Right renal cortex interstitium (tissue), 3 donors: ENCODE results near the gene KCNN1. TPM values are rescaled to one million over a fixed set of nuclear protein-coding genes. Genes with fewer than 3 reads are reported as not detected.
A peak's percentile ranks its signal among the peaks of the same experiment; 100 is the strongest.
"Not testable (repeated sequence)": the region's sequence is repeated elsewhere in the genome, so short reads cannot be mapped to it uniquely, and the experiment has no call there.

Source experiments
- DNase-seq, 3 donors: peaks; one replicate each; pipeline ENCODE4 v3.0.0-alpha.2; 2013; ENCODE audit warnings: low read depth in 3 of 3, low spot score in 2 of 3
- polyA plus RNA-seq, 3 donors: library from polyadenylated mRNA; unstranded; fragments of 120-200 nt; gene quantifications; one replicate each; pipeline ENCODE4 v1.2.1, GENCODE V29; 2013; ENCODE audit not compliant: insufficient read length in 3 of 3

The KCNN1 gene
- 1 to 10 TPM; 3.9 to 6.2 (median 4.2) TPM for polyA plus RNA-seq

- DNase-seq: no peak
Observed at GRCh38 chr19:17966550-17967256, at the start of gene KCNN1. Gene KCNN1 (plus strand): TSS chr19:17967107. CDS start chr19:17973889, 6,782 bp downstream.

- not testable (repeated sequence) for DNase-seq
Observed at GRCh38 chr19:17918151-17918550, 48.8 kb upstream of the KCNN1 start.

- DNase-seq: not testable (repeated sequence)
Observed at GRCh38 chr19:17919122-17919521, 47.8 kb upstream of the KCNN1 start.

GRCh38 chr19:17920527-17920926 lies 46.4 kb upstream of the KCNN1 start:
- DNase-seq: no peak

GRCh38 chr19:17922138-17922537 lies 44.8 kb upstream of the KCNN1 start:
- DNase-seq: no peak

- DNase-seq: no peak
Observed at GRCh38 chr19:17926044-17926443, 40.9 kb upstream of the KCNN1 start.

GRCh38 chr19:17929056-17929455 lies 37.9 kb upstream of the KCNN1 start:
- DNase-seq: no peak

- DNase-seq: no peak
Observed at GRCh38 chr19:17931532-17932191, 35.2 kb upstream of the KCNN1 start.

- peak in 2 of 3 donors; percentile 85 to 88 for DNase-seq
Observed at GRCh38 chr19:17932485-17933338, 34.2 kb upstream of the KCNN1 start, which contains the start of gene CCDC124. Gene CCDC124 (plus strand): TSS chr19:17933015. CDS start chr19:17936421, 3,406 bp downstream.

GRCh38 chr19:17933414-17934129 lies 33.3 kb upstream of the KCNN1 start:
- no peak for DNase-seq

GRCh38 chr19:17936379-17936778 lies 30.5 kb upstream of the KCNN1 start:
- DNase-seq: no peak

GRCh38 chr19:17937371-17937900 lies 29.5 kb upstream of the KCNN1 start:
- no peak for DNase-seq

GRCh38 chr19:17938092-17938845 lies 28.6 kb upstream of the KCNN1 start:
- peak in 1 of 3 donors; percentile 39 for DNase-seq

GRCh38 chr19:17942181-17942580 lies 24.7 kb upstream of the KCNN1 start:
- DNase-seq: no peak

GRCh38 chr19:17942582-17943273 lies 24.2 kb upstream of the KCNN1 start:
- no peak for DNase-seq

GRCh38 chr19:17943274-17944221 lies 23.4 kb upstream of the KCNN1 start:
- no peak for DNase-seq

- DNase-seq: no peak
Observed at GRCh38 chr19:17944301-17944700, 22.6 kb upstream of the KCNN1 start.
